Neutrophil (primary cell): ENCODE data around the gene GSTP1.

Experiments
- H3K27ac ChIP-seq: fragments of 200-600 bp; sonication (generic); 2 replicates; pipeline ENCODE4 v1.5.1; 2016; ENCODE audit warnings: mild to moderate bottlenecking, moderate library complexity
- H3K27me3 ChIP-seq: fragments of 200-600 bp; sonication (generic); 2 replicates; pipeline ENCODE4 v1.6.0; 2016; ENCODE audit warnings: mild to moderate bottlenecking
- H3K36me3 ChIP-seq: fragments of 200-600 bp; sonication (generic); 2 replicates; pipeline ENCODE4 v1.5.1; 2017
- H3K4me1 ChIP-seq, 2 experiments: fragments of 200-600 bp in 1 of 2; sonication (generic) in 1 of 2; 1 replicate in 1 of 2; 2 replicates in 1 of 2; pipeline versions ENCODE4 v1.5.1 to v1.6.1; 2013 to 2016; ENCODE audit warnings: low read depth in 1 of 2, low read length in 1 of 2, mild to moderate bottlenecking in 1 of 2, moderate library complexity in 1 of 2; ENCODE audit not compliant: control insufficient read depth in 1 of 2, insufficient read depth in 1 of 2
- H3K4me3 ChIP-seq, 2 experiments: fragments of 200-600 bp in 1 of 2; sonication (generic) in 1 of 2; 1 replicate in 1 of 2; 2 replicates in 1 of 2; pipeline ENCODE4 v1.5.1; 2013 to 2016; ENCODE audit warnings: low read depth in 1 of 2, low read length in 1 of 2, mild to moderate bottlenecking in 1 of 2, moderate library complexity in 1 of 2
- H3K9me3 ChIP-seq: fragments of 200-600 bp; sonication (generic); 2 replicates; pipeline ENCODE4 v1.5.1; 2016
- TF ChIP-seq, protein P1 (sequence below): fragments of 200-600 bp; sonication (generic); IDR thresholded peaks from 2 replicates; pipeline ENCODE4 v1.5.1; 2016; ENCODE audit warnings: antibody characterized with exemption

The GSTP1 gene

GRCh38 chr11:67632982-67633755, 49.6 kb downstream of the GSTP1 start:
- H3K9me3 ChIP-seq: no peaks in the 10 kb centered on the region
- TF ChIP-seq, protein P1, sequence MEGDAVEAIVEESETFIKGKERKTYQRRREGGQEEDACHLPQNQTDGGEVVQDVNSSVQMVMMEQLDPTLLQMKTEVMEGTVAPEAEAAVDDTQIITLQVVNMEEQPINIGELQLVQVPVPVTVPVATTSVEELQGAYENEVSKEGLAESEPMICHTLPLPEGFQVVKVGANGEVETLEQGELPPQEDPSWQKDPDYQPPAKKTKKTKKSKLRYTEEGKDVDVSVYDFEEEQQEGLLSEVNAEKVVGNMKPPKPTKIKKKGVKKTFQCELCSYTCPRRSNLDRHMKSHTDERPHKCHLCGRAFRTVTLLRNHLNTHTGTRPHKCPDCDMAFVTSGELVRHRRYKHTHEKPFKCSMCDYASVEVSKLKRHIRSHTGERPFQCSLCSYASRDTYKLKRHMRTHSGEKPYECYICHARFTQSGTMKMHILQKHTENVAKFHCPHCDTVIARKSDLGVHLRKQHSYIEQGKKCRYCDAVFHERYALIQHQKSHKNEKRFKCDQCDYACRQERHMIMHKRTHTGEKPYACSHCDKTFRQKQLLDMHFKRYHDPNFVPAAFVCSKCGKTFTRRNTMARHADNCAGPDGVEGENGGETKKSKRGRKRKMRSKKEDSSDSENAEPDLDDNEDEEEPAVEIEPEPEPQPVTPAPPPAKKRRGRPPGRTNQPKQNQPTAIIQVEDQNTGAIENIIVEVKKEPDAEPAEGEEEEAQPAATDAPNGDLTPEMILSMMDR: no peak
- H3K27ac ChIP-seq: no peak overlapping the region
- H3K4me3 ChIP-seq: no peak overlapping the region
- H3K4me1 ChIP-seq: peaks cover 13 to 15% of the 10 kb centered on the region in 2 experiments
- H3K36me3 ChIP-seq: no peaks in the 10 kb centered on the region
- H3K27me3 ChIP-seq: peaks cover 6% of the 10 kb centered on the region

DNA sequence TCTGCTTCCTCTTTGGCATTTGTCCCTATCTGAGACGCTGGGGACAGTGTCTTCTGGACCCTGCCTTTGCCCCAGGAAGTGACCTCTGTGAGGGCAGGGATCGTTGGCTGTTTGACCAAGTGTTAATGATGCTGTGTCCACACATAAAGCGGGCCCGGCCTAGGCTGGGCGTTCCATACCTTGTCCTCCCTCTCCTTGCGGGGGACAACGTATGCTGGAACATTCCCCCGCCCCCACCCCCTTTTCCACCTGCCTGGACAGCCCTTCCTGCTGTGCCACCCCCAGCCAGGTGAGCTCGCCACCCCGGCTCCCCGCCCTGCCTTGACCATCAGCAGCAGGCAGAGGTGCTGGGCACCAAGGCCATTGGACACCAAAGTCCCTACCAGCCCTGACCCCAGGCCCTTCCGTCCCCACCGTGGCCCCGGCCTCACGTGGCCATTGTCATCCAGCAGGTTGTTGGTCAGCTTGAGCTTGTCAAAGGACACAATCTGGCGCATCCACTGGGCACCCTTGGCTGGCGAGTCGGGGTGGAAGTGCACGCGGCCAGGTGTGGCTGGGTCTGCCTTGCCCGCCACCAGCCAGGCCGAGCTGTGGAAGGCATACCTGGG, 50.2 kb downstream of the GSTP1 start:
- Histone ChIP-seq H3K27ac (no peak overlapping the region), H3K9me3 (no peaks in the 10 kb centered on the region), H3K36me3 (no peaks in the 10 kb centered on the region), H3K4me3 (no peak overlapping the region), H3K27me3 (peaks cover 6% of the 10 kb centered on the region), H3K4me1 (peaks cover 13 to 15% of the 10 kb centered on the region in 2 experiments)
- TF ChIP-seq, protein P1: no peak

DNA sequence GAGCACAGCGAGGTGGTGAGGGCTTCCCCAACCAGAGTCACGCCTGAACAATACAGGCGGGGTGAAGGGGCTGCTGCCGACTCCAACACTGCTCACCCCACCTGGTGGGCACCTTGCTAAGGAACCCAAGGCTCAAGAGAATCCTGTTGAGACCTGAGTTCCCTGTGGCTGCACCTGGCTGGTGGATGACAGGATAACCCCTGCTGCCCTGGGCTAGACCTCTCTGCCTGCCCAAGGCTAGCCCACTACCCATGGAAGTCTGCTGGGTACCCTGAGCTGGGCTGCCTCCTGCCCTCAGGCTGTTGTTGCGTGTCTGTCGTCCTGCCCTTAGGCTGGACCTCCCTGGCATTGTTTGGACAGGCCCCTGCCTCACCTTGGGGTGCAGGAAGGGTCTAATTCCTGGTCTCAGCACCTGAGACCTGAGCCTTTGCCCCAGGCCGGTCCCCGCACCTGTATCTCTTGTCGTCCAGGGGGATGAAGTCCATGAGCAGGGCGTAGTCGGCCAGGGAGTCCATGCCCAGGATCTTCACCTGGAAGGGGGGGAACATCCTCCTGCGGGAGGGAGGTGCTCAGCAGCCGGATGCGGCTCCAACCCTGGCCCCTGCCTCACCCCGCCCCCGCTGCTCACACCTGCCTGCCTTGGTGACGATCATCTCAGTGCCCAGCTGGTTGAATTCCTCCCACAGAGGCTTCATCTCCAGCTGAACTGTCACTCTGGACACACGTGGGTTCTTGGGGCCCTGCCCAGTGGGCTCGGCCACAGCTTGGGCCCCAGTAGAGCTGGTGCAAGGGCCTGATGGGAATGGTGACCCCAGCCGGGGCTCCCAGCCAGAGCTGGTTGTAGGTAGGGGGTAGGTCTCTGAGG, 51.0 kb downstream of the GSTP1 start:
- no peak overlapping the region for H3K4me3 ChIP-seq
- H3K9me3 ChIP-seq: no peaks in the 10 kb centered on the region
- peaks cover 7% of the 10 kb centered on the region for H3K27me3 ChIP-seq
- TF ChIP-seq, protein P1: no peak
- no peaks in the 10 kb centered on the region for H3K36me3 ChIP-seq
- peaks cover 8% of the 10 kb centered on the region in 2 experiments for H3K4me1 ChIP-seq
- H3K27ac ChIP-seq: no peak overlapping the region

- H3K4me1 ChIP-seq: peaks cover 7 to 8% of the 10 kb centered on the region in 2 experiments
- H3K36me3 ChIP-seq: no peaks in the 10 kb centered on the region
- no peaks in the 10 kb centered on the region for H3K9me3 ChIP-seq
- H3K27me3 ChIP-seq: peaks cover 13% of the 10 kb centered on the region
- no peak overlapping the region for H3K27ac ChIP-seq
- TF ChIP-seq, protein P1: no peak
- no peak overlapping the region for H3K4me3 ChIP-seq
These were observed 51.6 kb downstream of the GSTP1 start for GRCh38 chr11:67635231-67635521.
